Stimulated activated CD4-positive, alpha-beta T cell treated with anti-CD3 and anti-CD28 coated beads, Interleukin-4, amount 100 ng/mL, for 1 hour (primary cell): Measurements from ENCODE around the gene SAMD14.

Experiments
- DNase-seq: peaks from one replicate; pipeline ENCODE4 v3.0.0-alpha.2; 2020

Gene SAMD14

GRCh38 chr17:50132104-50132794 is 2.3 kb upstream of the SAMD14 start:
- no peak for DNase-seq

- DNase-seq = no peak
These were observed 772 bp upstream of the SAMD14 start for GRCh38 chr17:50130559-50131305.

GRCh38 chr17:50129353-50129727 is 620 bp downstream of the SAMD14 start:
- no peak for DNase-seq

- no peak for DNase-seq
These were observed 1.3 kb downstream of the SAMD14 start for GRCh38 chr17:50128441-50129352.

GRCh38 chr17:50127697-50128361 is 2.1 kb downstream of the SAMD14 start:
- no peak for DNase-seq

GRCh38 chr17:50125420-50125997 is 4.5 kb downstream of the SAMD14 start:
- DNase-seq = no peak

- no peak for DNase-seq
These were observed 6.2 kb downstream of the SAMD14 start for GRCh38 chr17:50123649-50124349.

GRCh38 chr17:50122945-50123344 is 7.0 kb downstream of the SAMD14 start:
- DNase-seq = no peak

- DNase-seq = no peak
These were observed 9.3 kb downstream of the SAMD14 start for GRCh38 chr17:50120475-50121253.

GRCh38 chr17:50118828-50119218 is 11.1 kb downstream of the SAMD14 start:
- DNase-seq = no peak

- no peak for DNase-seq
These were observed 11.7 kb downstream of the SAMD14 start for GRCh38 chr17:50118076-50118827.

- peak; percentile 72 for DNase-seq
These were observed 12.5 kb downstream of the SAMD14 start for GRCh38 chr17:50117202-50118051.

- no peak for DNase-seq
These were observed 14.2 kb downstream of the SAMD14 start for GRCh38 chr17:50115756-50116155.

- no peak for DNase-seq
These were observed 15.1 kb downstream of the SAMD14 start for GRCh38 chr17:50114849-50115357.

GRCh38 chr17:50114401-50114800 is 15.6 kb downstream of the SAMD14 start:
- DNase-seq = no peak

GRCh38 chr17:50113624-50114320 is 16.2 kb downstream of the SAMD14 start:
- DNase-seq = no peak

- no peak for DNase-seq
These were observed 17.3 kb downstream of the SAMD14 start for GRCh38 chr17:50112694-50113093.
